Chondrocyte (in vitro differentiated cells): ENCODE data around the gene WNK1. TPM values are rescaled to one million over a fixed set of nuclear protein-coding genes. Genes with fewer than 3 reads are reported as not detected.

ENCODE experiments used
- DNase-seq: peaks from one replicate; pipeline ENCODE4 v3.0.0; 2021; ENCODE audit warnings: mixed read lengths, low spot score
- H3K27ac Mint-ChIP-seq: one replicate; pipeline ENCODE4 v1.8.0; 2021; ENCODE audit warnings: mild to moderate bottlenecking, moderate library complexity, mixed read lengths; ENCODE audit not compliant: unreplicated experiment
- H3K27me3 Mint-ChIP-seq: 2 replicates; pipeline ENCODE4 v1.8.0; 2021; ENCODE audit warnings: low read depth, mixed read lengths
- H3K36me3 Mint-ChIP-seq: 2 replicates; pipeline ENCODE4 v1.8.0; 2021; ENCODE audit warnings: low read depth, mixed read lengths
- H3K4me1 Mint-ChIP-seq: 2 replicates; pipeline ENCODE4 v1.8.0; 2021; ENCODE audit warnings: low read depth, mild to moderate bottlenecking, mixed read lengths
- H3K4me3 Mint-ChIP-seq: one replicate; pipeline ENCODE4 v1.8.0; 2021; ENCODE audit warnings: mild to moderate bottlenecking, moderate library complexity, mixed read lengths; ENCODE audit not compliant: unreplicated experiment
- H3K9me3 Mint-ChIP-seq: 2 replicates; pipeline ENCODE4 v1.8.0; 2021; ENCODE audit warnings: low read depth, mixed read lengths
- total RNA-seq: library from RNA; stranded (reverse); gene quantifications from 3 replicates; pipeline ENCODE4 v1.2.1, GENCODE V29; 2021
- TF ChIP-seq, protein P1 (sequence below): fragments of 200-600 bp; sonication (generic); IDR thresholded peaks from 2 replicates; pipeline ENCODE4 v1.5.0; 2021; ENCODE audit warnings: antibody characterized with exemption, mild to moderate bottlenecking, moderate library complexity

WNK1 gene
- total RNA-seq, 1 donor from 2014 or later, result 163 TPM

DNA sequence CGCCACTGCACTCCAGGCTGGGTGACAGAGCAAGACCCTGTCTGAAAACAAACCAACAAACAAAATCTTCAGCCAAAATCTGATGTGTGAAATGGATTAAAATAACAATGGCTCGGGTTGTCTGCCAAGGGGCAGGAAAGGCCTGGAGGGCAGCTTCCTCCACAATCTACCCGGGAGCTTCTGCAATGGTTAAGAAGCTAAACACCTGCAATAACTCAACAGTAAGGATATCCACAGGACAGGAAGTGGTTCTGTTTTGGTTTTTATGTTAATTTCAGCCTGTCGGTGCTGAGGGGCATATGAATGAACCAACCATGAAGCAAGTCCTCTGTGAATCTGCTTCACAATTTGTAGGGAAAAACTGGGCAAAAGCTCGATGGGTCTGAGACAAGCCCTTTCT is 162.7 kb downstream of the WNK1 start:
- Mint-ChIP-seq H3K9me3 (no peaks in the 10 kb centered on the region), H3K4me1 (peaks cover 9% of the 10 kb centered on the region), H3K27me3 (no peaks in the 10 kb centered on the region), H3K36me3 (peaks cover 31% of the 10 kb centered on the region), H3K4me3 (no peak overlapping the region), H3K27ac (no peak overlapping the region)
- TF ChIP-seq, protein P1, sequence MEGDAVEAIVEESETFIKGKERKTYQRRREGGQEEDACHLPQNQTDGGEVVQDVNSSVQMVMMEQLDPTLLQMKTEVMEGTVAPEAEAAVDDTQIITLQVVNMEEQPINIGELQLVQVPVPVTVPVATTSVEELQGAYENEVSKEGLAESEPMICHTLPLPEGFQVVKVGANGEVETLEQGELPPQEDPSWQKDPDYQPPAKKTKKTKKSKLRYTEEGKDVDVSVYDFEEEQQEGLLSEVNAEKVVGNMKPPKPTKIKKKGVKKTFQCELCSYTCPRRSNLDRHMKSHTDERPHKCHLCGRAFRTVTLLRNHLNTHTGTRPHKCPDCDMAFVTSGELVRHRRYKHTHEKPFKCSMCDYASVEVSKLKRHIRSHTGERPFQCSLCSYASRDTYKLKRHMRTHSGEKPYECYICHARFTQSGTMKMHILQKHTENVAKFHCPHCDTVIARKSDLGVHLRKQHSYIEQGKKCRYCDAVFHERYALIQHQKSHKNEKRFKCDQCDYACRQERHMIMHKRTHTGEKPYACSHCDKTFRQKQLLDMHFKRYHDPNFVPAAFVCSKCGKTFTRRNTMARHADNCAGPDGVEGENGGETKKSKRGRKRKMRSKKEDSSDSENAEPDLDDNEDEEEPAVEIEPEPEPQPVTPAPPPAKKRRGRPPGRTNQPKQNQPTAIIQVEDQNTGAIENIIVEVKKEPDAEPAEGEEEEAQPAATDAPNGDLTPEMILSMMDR, result no peak
- no peak for DNase-seq

DNA sequence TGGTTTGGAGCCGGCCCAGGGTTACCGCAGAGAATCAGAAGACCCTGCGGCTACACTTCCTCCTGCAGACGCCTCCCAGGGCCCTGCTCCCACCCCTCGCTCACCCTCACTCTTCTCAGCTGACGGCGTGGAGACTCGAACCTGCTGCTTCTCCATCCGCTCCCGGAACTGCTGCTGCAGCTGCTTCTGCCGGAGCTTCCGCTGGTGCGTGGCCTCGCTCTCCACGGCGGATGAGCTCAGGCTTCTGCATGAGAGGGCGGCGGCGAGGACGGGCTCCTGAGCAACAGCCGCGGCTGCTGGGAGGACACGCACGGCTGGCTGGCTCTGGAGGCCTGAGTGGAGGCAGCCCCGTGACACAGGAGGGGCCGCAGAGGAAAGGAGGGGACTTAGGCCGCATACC is 163.9 kb downstream of the WNK1 start:
- peaks cover 9% of the 10 kb centered on the region for H3K4me1 Mint-ChIP-seq
- no peak overlapping the region for H3K4me3 Mint-ChIP-seq
- no peak overlapping the region for H3K27ac Mint-ChIP-seq
- H3K9me3 Mint-ChIP-seq, result no peaks in the 10 kb centered on the region
- TF ChIP-seq, protein P1, result no peak
- DNase-seq, result no peak
- H3K36me3 Mint-ChIP-seq, result peaks cover 30% of the 10 kb centered on the region
- H3K27me3 Mint-ChIP-seq, result no peaks in the 10 kb centered on the region

DNA sequence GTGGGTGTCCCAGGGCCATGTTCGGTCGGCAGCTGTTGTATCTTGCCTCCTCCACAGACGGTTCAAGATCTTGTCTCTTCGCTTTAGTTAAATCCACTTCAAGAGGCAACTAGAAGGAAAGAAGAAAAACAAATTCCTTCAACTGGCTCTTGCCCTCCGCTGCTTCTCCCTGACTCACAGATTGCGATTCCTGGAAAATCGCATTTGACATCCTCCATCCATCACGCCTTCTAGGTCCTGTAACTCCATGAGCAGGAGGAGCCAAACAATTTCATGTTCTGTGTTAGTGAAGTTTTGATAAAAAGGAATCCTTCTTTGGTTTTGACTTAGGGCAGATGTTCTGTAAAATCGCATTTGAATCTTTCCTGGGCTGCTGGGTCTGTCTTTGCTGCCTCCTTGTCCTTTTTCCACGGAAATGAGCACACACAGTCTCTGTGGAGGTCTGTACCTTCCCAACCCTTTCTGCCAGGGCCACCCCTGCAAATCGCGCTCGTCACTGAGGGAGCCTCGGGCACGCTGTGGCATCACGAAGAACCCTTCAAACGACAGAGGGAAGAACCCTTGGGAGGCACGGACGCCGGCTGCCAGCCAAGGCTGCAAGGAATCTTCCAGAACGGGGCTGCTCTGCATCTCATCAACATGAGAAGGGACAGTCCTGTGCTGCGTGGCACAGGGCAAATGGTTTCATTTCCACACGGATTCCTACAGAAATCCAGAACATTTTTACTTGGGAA is 164.5 kb downstream of the WNK1 start:
- H3K9me3 Mint-ChIP-seq, result no peaks in the 10 kb centered on the region
- TF ChIP-seq, protein P1, result no peak
- no peak overlapping the region for H3K4me3 Mint-ChIP-seq
- no peak overlapping the region for H3K27ac Mint-ChIP-seq
- DNase-seq, result no peak
- peaks cover 9% of the 10 kb centered on the region for H3K4me1 Mint-ChIP-seq
- H3K27me3 Mint-ChIP-seq, result no peaks in the 10 kb centered on the region
- H3K36me3 Mint-ChIP-seq, result peaks cover 31% of the 10 kb centered on the region

GRCh38 chr12:920676-921075 is 168.3 kb downstream of the WNK1 start:
- H3K27ac Mint-ChIP-seq, result no peak overlapping the region
- no peak for DNase-seq
- H3K9me3 Mint-ChIP-seq, result no peaks in the 10 kb centered on the region
- peaks cover 26% of the 10 kb centered on the region for H3K36me3 Mint-ChIP-seq
- no peak overlapping the region for H3K4me3 Mint-ChIP-seq
- TF ChIP-seq, protein P1, result no peak
- no peaks in the 10 kb centered on the region for H3K27me3 Mint-ChIP-seq
- H3K4me1 Mint-ChIP-seq, result no peaks in the 10 kb centered on the region

- no peak overlapping the region for H3K27ac Mint-ChIP-seq
- TF ChIP-seq, protein P1, result no peak
- no peak overlapping the region for H3K4me3 Mint-ChIP-seq
- H3K36me3 Mint-ChIP-seq, result peaks cover 22% of the 10 kb centered on the region
- no peaks in the 10 kb centered on the region for H3K9me3 Mint-ChIP-seq
- H3K4me1 Mint-ChIP-seq, result no peaks in the 10 kb centered on the region
- no peaks in the 10 kb centered on the region for H3K27me3 Mint-ChIP-seq
- no peak for DNase-seq
These were observed 169.9 kb downstream of the WNK1 start for GRCh38 chr12:922285-922684.
